ENCODE results near the gene CTXN1.

DNA sequence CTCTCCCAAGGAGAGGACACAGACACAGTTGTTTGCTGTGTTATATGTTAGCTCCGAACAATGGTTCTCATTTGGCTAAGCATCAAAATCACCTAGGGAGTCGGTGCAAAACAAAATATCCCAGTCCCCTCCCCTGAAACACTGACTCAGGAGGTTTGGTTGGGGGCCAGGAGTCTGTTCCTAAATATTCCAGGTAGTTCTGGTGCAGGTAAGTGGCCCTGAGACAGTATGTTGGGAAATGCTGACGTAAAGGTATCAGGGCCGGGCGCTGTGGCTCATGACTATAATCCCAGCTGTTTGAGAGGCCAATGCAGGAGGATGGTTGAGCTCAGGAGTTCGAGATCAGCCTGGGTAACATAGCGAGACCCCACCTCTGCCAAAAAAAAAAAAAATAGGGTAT lies 24.6 kb downstream of the CTXN1 start:
- TF ChIP-seq, protein P1, sequence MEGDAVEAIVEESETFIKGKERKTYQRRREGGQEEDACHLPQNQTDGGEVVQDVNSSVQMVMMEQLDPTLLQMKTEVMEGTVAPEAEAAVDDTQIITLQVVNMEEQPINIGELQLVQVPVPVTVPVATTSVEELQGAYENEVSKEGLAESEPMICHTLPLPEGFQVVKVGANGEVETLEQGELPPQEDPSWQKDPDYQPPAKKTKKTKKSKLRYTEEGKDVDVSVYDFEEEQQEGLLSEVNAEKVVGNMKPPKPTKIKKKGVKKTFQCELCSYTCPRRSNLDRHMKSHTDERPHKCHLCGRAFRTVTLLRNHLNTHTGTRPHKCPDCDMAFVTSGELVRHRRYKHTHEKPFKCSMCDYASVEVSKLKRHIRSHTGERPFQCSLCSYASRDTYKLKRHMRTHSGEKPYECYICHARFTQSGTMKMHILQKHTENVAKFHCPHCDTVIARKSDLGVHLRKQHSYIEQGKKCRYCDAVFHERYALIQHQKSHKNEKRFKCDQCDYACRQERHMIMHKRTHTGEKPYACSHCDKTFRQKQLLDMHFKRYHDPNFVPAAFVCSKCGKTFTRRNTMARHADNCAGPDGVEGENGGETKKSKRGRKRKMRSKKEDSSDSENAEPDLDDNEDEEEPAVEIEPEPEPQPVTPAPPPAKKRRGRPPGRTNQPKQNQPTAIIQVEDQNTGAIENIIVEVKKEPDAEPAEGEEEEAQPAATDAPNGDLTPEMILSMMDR (tag by site-specific recombination; IDR thresholded peaks at IDR 0.05), result no peak
- no peak for TF ChIP-seq ZNF350 (tag by site-specific recombination; IDR thresholded peaks at IDR 0.05)
- TF ChIP-seq, protein P2, sequence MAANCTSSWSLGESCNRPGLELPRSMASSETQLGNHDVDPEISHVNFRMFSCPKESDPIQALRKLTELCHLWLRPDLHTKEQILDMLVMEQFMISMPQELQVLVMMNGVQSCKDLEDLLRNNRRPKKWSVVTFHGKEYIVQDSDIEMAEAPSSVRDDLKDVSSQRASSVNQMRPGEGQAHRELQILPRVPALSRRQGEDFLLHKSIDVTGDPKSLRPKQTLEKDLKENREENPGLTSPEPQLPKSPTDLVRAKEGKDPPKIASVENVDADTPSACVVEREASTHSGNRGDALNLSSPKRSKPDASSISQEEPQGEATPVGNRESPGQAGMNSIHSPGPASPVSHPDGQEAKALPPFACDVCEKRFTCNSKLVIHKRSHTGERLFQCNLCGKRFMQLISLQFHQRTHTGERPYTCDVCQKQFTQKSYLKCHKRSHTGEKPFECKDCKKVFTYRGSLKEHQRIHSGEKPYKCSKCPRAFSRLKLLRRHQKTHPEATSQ (tag by site-specific recombination; IDR thresholded peaks at IDR 0.05), result no peak
- no peak for TF ChIP-seq ZBTB48 (tag by site-specific recombination; IDR thresholded peaks at IDR 0.05)
- no peak for TF ChIP-seq ZNF23 (tag by site-specific recombination; IDR thresholded peaks at IDR 0.05; ENCODE audit: borderline replicate concordance)
- TF ChIP-seq KLF9 (tag by site-specific recombination; IDR thresholded peaks at IDR 0.05; ENCODE audit: low read depth), result no peak
